T47D (cell line): Measurements from ENCODE around the gene MRAP.

ENCODE experiments used
- DNase-seq, 2 experiments: peaks; one replicate each; pipeline versions ENCODE4 v3.0.0 to v3.0.0-alpha.2; 2011 to 2012; ENCODE audit warnings: low read depth in 1 of 2, low spot score in 1 of 2
- JUND ChIP-seq: IDR thresholded peaks from 2 replicates; pipeline ENCODE4 v1.6.1; 2012; ENCODE audit warnings: low read depth
- in situ Hi-C: cut with HindIII; loops from 2 replicates; pipeline ENCODE4 v1.10.0; 2016; ENCODE audit warnings: low sequenced_read_pairs, low pct_unique_long_range_greater_than_20kb

MRAP gene

DNA sequence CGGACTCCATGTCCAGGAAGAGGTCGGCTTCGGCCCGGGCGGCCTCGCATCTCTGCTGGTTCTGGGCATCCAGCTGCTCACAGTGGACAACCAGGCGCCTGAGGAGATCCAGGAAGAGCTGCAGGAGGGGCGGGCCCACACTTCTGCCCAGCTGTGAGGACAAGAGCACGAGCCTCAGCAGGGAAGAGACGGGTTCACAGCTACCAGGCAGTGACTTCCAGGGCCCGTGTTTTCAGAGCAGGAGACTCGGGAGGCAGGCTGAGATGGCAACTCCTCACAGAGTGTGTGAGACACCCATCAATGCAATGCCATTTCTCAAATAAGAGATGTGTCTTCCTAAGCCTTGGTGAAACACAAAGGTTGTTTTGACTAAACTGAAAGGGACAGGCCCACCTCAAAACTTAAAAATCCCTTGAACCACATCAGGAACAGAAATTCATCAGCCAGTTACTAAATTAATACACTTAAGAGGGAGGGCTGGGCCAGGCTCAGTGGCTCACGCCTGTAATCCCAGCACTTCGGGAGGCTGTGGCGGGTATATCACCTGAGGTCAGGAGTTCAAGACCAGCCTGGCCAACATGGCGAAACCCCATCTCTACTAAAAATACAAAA is 50.8 kb downstream of the MRAP start:
- DNase-seq = no peak
- TF ChIP-seq JUND = no peak
- in situ Hi-C loops = no loop called here

DNA sequence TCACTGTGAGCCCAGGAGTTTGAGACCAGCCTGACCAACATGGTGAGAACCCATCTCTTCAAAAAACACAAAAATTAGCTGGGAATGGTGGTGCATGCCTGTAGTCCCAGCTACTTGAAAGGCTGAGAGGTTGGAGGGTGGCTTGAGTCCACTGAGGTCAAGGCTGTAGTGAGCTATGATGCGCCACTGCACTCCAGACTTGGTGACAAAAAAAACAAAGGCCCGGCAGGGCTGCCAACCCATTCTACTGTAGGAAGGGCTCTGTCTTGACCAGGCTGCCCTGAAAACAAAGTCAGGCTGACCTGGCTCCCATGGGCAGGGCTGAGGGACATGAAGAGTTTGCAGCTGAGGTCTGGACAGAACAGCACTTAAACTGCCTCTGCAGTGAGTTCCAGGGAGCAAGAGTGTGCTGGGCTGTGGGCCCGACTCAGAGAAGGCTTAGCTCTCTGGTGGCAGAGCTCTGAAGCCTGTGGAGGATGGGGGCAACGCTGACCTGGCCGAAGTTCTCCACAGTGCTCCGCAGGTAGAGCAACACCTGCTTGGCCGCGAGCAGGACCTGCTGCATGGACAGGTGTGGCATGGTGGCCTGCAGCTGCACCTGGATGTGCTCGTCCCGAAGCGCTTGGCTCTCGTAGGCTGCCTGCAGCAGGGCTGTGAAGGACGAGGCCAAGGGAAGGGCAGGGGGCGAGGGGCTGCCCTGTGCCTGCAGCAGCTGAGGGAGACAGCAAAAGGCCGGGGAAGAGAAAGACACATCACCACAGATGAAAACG is 51.7 kb downstream of the MRAP start:
- peak in 1 of 2 experiments; percentile 35 for DNase-seq
- no peak for TF ChIP-seq JUND
- in situ Hi-C loops = no loop called here

DNA sequence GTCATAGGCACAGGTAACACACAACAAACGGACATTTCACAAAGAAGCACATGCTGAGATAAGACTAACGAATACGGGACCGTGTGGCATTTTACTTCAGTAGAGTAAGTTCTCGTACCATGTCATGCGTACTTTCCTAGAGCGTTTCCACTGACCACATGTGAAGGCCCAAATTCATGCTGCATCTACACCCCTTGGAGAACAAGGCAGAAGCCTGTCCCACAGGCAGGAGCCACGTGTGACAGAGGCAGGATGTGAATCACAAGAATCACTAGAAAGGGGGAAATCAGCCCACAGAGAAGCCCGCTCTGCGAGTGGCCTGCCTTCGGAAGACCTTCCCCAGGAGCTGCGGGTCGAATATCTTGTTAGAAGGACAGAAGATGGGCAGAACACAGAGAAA is 52.3 kb downstream of the MRAP start:
- no peak for DNase-seq
- in situ Hi-C loops = no loop called here
- no peak for TF ChIP-seq JUND

DNA sequence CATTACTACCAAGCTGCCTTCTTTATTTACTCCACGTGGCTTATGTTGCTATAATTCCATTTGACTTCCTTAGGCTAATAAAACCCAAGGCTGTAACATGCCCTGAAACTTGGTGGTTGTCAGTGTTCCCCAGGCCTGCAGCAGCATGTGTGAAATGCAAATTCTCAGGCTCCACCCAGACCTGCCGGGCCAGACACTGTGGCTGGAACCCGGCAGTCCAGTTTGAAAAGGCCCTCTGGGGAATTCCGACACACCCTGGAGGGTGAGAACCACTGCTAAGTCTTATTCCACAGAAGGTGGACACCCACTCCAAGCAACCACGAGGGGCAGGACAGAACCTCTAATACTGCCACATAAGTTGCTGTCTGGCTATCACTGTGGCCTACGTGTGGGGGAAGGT is 52.8 kb downstream of the MRAP start:
- in situ Hi-C loops = no loop called here
- TF ChIP-seq JUND = no peak
- DNase-seq = peak; percentile 63 to 94

DNA sequence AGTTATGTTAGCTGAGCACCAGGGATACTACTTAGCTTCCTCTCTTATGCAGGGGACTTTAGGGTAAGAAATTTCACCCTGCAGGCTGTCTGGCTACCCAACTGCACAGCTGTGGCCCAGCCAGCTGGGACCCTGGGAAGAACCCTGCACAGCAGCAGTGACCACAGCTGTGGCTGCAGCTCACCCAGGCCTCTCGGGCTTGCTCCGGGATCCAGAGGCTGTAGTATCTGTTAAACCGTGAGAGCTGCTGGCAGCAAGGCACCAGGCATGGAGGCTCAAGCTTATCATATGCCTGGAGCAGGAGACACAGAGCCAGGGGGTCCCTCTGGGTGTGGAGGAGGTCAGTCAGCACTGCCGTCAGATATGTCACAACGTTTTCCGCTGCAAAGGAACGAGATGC is 53.9 kb downstream of the MRAP start:
- no peak for TF ChIP-seq JUND
- in situ Hi-C loops = no loop called here
- no peak for DNase-seq

DNA sequence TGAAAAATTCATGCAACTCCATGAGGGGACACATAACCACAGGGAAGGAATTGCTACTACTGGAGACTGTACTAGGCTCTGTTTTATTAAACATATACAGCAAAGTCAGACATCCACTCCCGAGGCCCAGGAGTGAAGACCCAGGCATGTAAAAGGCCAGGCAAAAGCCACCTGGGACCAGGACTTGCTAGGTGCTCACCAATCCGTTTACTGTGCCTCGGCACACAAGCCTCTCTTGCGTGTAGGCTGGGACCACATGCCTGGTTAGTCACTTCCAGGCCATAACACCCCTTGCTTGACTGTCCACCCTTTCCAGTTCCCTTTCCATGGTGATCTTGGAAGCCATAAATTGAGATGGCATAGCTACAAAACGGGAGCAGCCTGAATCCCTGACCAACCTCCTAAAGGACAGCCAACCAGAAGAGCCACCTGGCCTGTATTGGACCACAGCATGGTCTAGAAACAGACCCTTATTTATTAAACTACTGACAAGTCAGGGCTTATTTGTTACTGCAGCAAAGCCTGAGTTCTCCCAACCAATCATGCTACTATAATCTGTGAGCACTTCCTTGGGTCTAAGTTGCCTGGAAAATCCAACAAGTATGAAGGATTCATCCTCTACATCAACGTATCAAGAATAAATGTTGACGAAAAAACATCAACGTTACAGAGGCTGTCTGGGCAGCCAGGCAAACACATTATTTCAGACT is 54.5 kb downstream of the MRAP start:
- no peak for TF ChIP-seq JUND
- in situ Hi-C loops = no loop called here
- no peak for DNase-seq

DNA sequence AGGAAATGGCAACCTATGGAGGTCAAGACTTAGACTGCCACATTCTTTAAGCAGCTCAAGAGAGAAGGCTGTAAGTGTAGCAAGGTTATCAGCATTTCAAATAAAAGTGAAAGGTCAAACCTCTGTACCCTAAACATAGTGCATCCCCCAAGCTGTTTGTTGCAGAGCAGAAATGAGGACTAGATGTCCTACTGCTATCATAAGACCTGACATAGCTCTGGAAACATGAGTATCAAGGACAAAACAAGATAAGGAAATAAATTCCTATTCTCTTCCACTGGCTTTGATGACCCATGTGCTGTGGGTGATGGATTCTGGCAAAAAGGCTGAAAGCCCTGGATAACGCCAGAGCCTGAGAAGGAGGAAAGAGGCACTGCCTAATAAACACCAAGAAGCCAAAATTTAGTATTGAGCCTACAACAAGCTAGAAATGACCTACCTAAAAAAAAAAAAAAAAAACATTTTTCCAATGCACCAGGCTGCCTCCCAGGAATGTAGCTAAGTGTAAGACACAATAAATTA is 58.3 kb downstream of the MRAP start:
- TF ChIP-seq JUND = no peak
- in situ Hi-C loops = no loop called here
- no peak for DNase-seq

DNA sequence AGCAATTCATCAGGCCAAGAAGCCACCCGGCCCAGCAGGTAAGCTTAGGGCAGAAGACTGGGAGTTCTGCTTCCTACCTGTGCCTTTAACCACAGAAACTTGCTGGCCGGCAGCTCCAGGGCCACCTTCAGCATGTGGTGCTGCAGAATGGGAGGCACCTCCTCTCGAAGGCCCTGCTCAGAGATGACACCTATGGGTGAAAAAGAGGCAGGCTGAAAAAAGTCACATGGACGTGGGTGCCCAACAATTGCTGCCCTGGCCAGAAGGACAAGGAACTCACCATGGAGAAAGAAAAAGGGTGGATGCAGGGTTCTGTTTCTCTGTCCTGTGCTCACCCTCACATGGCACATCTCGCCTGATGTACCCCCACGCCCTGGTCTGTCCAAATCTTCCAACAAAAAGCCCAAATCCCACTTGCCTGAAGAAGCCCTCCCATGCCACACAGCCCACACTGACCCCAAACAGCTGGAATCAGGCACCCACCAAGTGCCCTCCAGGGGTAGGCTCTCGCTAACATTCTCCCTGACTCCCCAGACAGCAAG is 61.1 kb downstream of the MRAP start:
- DNase-seq = peak; percentile 82 to 86
- TF ChIP-seq JUND = no peak
- in situ Hi-C loops = no loop called here

DNA sequence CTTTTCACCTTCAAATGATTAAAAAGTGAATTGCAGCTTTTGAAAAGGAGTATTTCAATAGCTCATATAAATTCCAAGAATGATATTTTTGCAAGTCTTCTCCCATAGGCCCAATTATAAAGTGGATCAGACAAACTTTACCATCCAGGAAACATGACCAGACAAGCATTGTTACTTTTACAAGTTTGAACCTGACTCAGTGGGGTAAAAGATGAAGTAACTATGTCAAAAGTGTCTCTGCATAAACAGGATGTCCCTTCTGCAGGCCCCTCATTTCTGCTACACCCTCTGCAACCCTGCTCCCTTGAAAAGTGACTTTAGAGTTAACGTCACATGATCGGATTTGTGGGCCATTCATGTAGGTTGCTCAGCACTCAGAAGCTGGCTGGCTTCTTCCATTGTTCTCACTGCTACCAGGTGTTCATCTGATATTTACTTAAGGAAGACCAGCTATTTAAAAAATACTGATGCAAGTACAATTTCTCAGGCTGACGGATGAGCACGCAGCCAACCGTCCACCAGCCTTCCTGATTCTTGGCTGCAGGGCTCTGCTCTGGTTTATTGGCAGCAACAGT is 61.8 kb downstream of the MRAP start:
- no peak for TF ChIP-seq JUND
- DNase-seq = no peak
- in situ Hi-C loops = no loop called here
